GM21447 (cell line): ENCODE measurements around the gene ZNF230.

Experiments
- ATAC-seq: cut with Tn5 transposase; IDR thresholded peaks from one replicate; pipeline ENCODE4 v1.9.1; 2021; ENCODE audit not compliant: unreplicated experiment

Gene ZNF230

GRCh38 chr19:44032001-44032610 lies 29.3 kb downstream of the ZNF230 start:
- ATAC-seq: no peak

GRCh38 chr19:44042147-44042546 lies 39.4 kb downstream of the ZNF230 start:
- no peak for ATAC-seq

GRCh38 chr19:44050740-44051649 lies 48.2 kb downstream of the ZNF230 start:
- no peak for ATAC-seq

GRCh38 chr19:44051650-44052402 lies 49.1 kb downstream of the ZNF230 start, which contains the start of gene ZNF223:
Gene ZNF223 (plus strand): TSS chr19:44052036. CDS start chr19:44055177, 3,141 bp downstream.
- peak; percentile 61 for ATAC-seq

GRCh38 chr19:44055870-44056269 lies 53.1 kb downstream of the ZNF230 start:
- no peak for ATAC-seq

GRCh38 chr19:44059229-44059628 lies 56.5 kb downstream of the ZNF230 start:
- no peak for ATAC-seq

- ATAC-seq: no peak
Measured at GRCh38 chr19:44061038-44061437, 58.3 kb downstream of the ZNF230 start.
